Gastrocnemius medialis (tissue), 4 donors: ENCODE results near the gene CASS4. TPM values are rescaled to one million over a fixed set of nuclear protein-coding genes. Genes with fewer than 3 reads are reported as not detected.

ENCODE experiments used
- ATAC-seq, 2 donors: fragments of 150-250 bp; one replicate each; pipeline ENCODE4 v1.9.1; 2016
- DNase-seq, 2 donors: peaks; one replicate each; pipeline ENCODE4 v3.0.0-alpha.2; 2019
- H3K27ac ChIP-seq, 4 donors: fragments of 200-600 bp; sonication (generic); 1 replicate in 1 of 4; 2 replicates in 3 of 4; pipeline ENCODE4 v1.5.1; 2016 to 2018; ENCODE audit warnings: mild to moderate bottlenecking in 2 of 4, moderate library complexity in 1 of 4
- H3K27me3 ChIP-seq, 3 donors: fragments of 200-600 bp; sonication (generic) in 2 of 3; 1 replicate in 1 of 3; 2 replicates in 2 of 3; pipeline versions ENCODE4 v1.5.1 to v1.6.0; 2016 to 2019; ENCODE audit warnings: mild to moderate bottlenecking in 1 of 3, moderate library complexity in 1 of 3
- H3K36me3 ChIP-seq, 2 donors: fragments of 200-600 bp; sonication (generic) in 1 of 2; one replicate each; pipeline ENCODE4 v1.5.1; 2017 to 2018
- H3K4me1 ChIP-seq, 2 donors: fragments of 200-600 bp; sonication (generic) in 1 of 2; one replicate each; pipeline ENCODE4 v1.5.1; 2016 to 2017; ENCODE audit warnings: mild to moderate bottlenecking in 2 of 2
- H3K4me3 ChIP-seq, 4 donors: fragments of 200-600 bp; sonication (generic) in 3 of 4; 1 replicate in 1 of 4; 2 replicates in 3 of 4; pipeline ENCODE4 v1.5.1; 2016 to 2019; ENCODE audit warnings: mild to moderate bottlenecking in 2 of 4
- H3K9me3 ChIP-seq, 3 donors: fragments of 200-600 bp; sonication (generic) in 2 of 3; 1 replicate in 1 of 3; 2 replicates in 2 of 3; pipeline ENCODE4 v1.5.1; 2016 to 2019
- POLR2A ChIP-seq, 2 donors: fragments of 450-650 bp; IDR thresholded peaks; one replicate each; pipeline ENCODE4 v1.6.1; 2017; ENCODE audit warnings: antibody characterized with exemption in 2 of 2, mild to moderate bottlenecking in 2 of 2, moderate library complexity in 2 of 2
- in situ Hi-C, 4 donors: fragments of 200-750 bp; cut with MboI; loops; one replicate each; pipeline versions ENCODE4 v1.15.0 to v1.8.0; 2017; ENCODE audit warnings: low sequenced_read_pairs in 4 of 4
- intact Hi-C: fragments of 100-400 bp; cut with DNase I; formaldehyde crosslinking; loops from one replicate; pipeline ENCODE4 v1.15.1; 2023; ENCODE audit warnings: low total_unique reads
- total RNA-seq, 4 donors: library from RNA; depleted of rRNA; stranded (reverse); fragments of >200 nt; gene quantifications; one replicate each; pipeline versions ENCODE4 v1.1.0 to v1.2.3, GENCODE V29; 2016
- TF ChIP-seq, protein P1 (sequence below), 5 experiments: fragments of 450-650 bp in 3 of 5; fragments of 200-600 bp in 2 of 5; sonication (generic) in 2 of 5; IDR thresholded peaks in 4 of 5; conservative IDR thresholded peaks in 1 of 5; 1 replicate in 4 of 5; 2 replicates in 1 of 5; pipeline ENCODE4 v1.5.1; 2016 to 2019; ENCODE audit warnings: antibody characterized with exemption in 5 of 5, mild to moderate bottlenecking in 3 of 5, moderate library complexity in 3 of 5

Gene CASS4
- total RNA-seq, 4 donors from 2014 or later, result 0.36 to 0.86 (median 0.72) TPM; not detected in 1

DNA sequence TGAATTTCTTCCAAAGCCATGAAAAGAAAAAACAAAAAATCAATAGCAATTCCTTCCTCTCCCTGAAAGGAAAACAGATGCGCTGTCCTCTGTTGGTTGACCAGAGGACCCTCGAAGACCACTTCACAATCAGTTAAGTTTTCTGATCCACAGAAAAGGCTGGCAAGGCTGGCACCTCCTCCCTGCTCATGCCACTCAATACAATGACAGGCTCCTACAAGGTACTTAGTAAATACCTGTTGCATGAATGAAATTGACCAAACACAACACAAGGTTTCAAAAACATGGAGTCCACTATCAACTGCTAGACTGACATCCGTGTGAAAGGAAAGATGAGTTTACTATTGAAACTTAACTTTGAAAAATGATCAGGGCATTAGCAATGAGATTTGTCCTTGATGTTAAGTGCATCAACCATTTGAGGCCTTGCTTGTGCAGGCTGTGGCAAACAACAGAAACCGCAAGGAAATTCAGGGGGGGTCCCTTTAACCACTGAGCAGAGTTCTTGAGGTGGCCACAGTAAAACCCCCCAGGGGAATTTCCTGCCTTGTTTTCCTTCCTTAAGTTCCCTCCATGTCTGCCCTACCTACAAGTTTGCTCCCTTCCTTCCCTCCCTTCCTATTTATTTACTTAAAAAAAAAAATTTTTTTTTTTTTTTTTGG is 28.4 kb downstream of the CASS4 start:
- H3K4me1 ChIP-seq, result no peaks in the 10 kb centered on the region
- H3K4me3 ChIP-seq, result no peak overlapping the region
- in situ Hi-C loops, result no loop called here
- intact Hi-C loops, result no loop called here
- TF ChIP-seq POLR2A (IDR thresholded peaks at IDR 0.05), result no peak
- TF ChIP-seq, protein P1, sequence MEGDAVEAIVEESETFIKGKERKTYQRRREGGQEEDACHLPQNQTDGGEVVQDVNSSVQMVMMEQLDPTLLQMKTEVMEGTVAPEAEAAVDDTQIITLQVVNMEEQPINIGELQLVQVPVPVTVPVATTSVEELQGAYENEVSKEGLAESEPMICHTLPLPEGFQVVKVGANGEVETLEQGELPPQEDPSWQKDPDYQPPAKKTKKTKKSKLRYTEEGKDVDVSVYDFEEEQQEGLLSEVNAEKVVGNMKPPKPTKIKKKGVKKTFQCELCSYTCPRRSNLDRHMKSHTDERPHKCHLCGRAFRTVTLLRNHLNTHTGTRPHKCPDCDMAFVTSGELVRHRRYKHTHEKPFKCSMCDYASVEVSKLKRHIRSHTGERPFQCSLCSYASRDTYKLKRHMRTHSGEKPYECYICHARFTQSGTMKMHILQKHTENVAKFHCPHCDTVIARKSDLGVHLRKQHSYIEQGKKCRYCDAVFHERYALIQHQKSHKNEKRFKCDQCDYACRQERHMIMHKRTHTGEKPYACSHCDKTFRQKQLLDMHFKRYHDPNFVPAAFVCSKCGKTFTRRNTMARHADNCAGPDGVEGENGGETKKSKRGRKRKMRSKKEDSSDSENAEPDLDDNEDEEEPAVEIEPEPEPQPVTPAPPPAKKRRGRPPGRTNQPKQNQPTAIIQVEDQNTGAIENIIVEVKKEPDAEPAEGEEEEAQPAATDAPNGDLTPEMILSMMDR (IDR thresholded peaks at IDR 0.05 in 4 of 5, conservative IDR thresholded peaks at IDR 0.05 in 1 of 5), result no peak
- ATAC-seq, result no peak
- H3K27me3 ChIP-seq, result no peaks in the 10 kb centered on the region
- DNase-seq, result no peak
- H3K27ac ChIP-seq, result no peak overlapping the region
- no peaks in the 10 kb centered on the region for H3K36me3 ChIP-seq
- no peaks in the 10 kb centered on the region for H3K9me3 ChIP-seq

DNA sequence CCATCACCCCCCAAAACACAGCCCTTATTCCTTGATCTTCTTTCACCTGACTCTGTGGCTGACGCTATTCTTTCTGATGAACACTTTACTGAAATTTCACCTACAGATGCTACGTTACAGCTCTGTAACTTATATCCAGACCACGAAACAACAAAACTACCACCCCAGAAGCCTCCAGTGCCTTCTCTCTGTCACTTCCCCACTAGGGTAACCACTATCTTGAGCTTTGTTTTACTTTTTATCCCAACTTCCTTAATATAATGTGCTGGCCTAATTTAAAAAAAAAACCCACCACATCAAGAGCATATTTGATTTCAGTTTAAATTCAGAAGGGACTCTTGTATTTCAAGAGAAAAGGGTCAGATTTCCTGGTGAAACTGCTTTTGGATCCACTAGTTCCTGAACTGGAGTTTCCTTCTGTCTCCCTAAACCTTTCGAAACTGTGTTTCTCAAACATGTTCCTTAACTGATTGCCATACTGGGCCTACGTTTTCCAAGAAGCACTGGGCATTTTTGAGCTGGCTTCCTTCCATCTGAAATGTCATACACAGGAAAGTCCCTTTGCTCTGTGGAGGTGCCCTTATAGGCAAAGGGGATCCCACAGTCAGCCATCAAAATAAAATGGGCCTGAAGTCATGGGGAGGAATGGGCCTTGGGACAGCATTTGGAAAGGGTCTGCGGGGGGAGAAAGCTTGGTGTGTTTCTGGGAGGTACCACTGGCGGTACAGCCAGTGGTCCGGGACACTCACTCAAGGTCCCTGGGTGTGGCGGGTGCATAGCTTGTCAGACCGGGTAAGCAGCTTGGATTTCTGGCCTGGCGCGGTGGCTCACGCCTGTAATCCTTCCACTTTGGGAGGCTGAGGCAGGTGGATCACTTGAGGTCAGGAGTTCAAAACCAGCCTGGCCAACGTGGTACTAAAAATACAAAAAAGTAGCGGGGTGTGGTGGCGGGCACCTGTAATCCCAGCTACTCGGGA is 30.6 kb downstream of the CASS4 start:
- no peak for TF ChIP-seq POLR2A (IDR thresholded peaks at IDR 0.05)
- TF ChIP-seq, protein P1 (IDR thresholded peaks at IDR 0.05 in 4 of 5, conservative IDR thresholded peaks at IDR 0.05 in 1 of 5), result no peak
- ATAC-seq (no peak), DNase-seq (no peak)
- in situ Hi-C loops (no loop called here), intact Hi-C loops (no loop called here)
- H3K36me3 ChIP-seq, result no peaks in the 10 kb centered on the region
- H3K27me3 ChIP-seq, result no peaks in the 10 kb centered on the region
- H3K9me3 ChIP-seq, result no peaks in the 10 kb centered on the region
- H3K4me3 ChIP-seq, result no peak overlapping the region
- H3K27ac ChIP-seq, result no peak overlapping the region
- H3K4me1 ChIP-seq, result no peaks in the 10 kb centered on the region

DNA sequence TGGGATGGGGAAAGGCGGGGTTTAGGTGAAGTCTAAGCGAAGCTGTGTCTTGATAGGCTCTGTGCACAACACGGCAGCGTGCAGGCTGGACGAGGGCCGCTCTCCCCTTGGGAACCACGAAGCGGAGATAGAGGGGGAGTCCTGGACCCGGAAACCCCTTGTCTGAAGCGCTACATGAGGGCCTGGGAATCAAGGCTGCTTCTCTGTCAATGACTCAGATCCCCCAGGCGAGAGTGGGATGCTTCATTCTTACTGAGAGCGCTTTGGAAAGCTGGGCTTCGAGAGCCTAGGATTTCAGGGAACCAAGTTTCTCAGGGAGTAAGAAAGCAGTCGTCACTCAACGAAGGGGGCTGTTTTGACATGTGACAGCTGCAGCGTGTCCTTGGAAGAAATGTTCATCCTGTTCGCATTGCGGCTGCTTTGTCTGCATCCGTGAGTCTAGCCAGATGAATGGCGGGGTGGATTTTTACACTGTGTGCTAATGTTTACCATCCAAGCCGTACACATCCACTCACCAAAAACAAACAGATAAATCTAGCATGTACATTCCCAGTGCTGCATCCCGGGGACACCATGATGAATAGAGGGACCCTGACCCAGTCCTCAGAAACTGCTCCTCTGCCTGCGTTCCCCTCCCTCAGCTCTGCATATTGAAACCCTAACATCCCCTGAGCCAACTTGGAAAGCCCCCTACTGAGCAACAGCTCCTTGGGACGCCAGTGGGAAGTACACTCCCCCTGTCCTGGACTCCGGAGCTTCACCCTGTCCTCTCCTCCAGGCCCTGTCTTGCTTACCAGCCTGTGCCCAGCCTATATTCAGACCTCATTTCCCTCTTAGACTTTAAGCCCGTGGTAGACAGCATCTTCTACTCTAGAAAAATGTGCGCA is 31.8 kb downstream of the CASS4 start:
- no peak for ATAC-seq
- TF ChIP-seq POLR2A (IDR thresholded peaks at IDR 0.05), result no peak
- TF ChIP-seq, protein P1 (IDR thresholded peaks at IDR 0.05 in 4 of 5, conservative IDR thresholded peaks at IDR 0.05 in 1 of 5), result no peak
- H3K36me3 ChIP-seq, result no peaks in the 10 kb centered on the region
- H3K9me3 ChIP-seq, result no peaks in the 10 kb centered on the region
- no peak overlapping the region for H3K27ac ChIP-seq
- no peaks in the 10 kb centered on the region for H3K27me3 ChIP-seq
- no peak overlapping the region for H3K4me3 ChIP-seq
- intact Hi-C loops (no loop called here), in situ Hi-C loops (no loop called here)
- no peaks in the 10 kb centered on the region for H3K4me1 ChIP-seq
- DNase-seq, result no peak

DNA sequence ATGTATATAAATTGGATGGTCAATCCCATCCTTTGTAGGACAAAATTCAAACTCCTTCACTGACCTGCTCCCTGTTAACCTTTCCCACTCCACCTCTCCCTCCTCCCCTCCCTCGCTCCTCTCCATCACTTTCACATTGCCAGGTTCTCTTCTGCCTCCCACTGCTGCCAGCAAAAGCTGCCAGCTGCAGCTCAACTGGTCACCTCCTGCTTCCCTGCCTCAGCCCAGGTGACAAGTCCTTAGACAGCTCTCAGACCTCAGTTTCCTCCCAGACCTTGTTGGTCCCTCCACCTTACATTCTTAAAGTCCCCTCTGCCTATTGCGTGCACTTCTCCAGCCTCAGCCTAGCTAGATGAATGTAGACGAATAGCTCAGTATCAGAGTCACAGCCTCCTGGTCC is 33.1 kb downstream of the CASS4 start:
- no peak overlapping the region for H3K27ac ChIP-seq
- in situ Hi-C loops, result no loop called here
- no peaks in the 10 kb centered on the region for H3K4me1 ChIP-seq
- intact Hi-C loops, result no loop called here
- TF ChIP-seq POLR2A (IDR thresholded peaks at IDR 0.05), result no peak
- TF ChIP-seq, protein P1 (IDR thresholded peaks at IDR 0.05 in 4 of 5, conservative IDR thresholded peaks at IDR 0.05 in 1 of 5), result no peak
- no peak for ATAC-seq
- no peaks in the 10 kb centered on the region for H3K36me3 ChIP-seq
- H3K9me3 ChIP-seq, result no peaks in the 10 kb centered on the region
- no peak overlapping the region for H3K4me3 ChIP-seq
- DNase-seq, result no peak
- H3K27me3 ChIP-seq, result no peaks in the 10 kb centered on the region
